H1 (cell line): ENCODE data around the gene ARHGAP15. TPM values are rescaled to one million over a fixed set of nuclear protein-coding genes. Genes with fewer than 3 reads are reported as not detected.

Experiments
- CTCF ChIA-PET: fragments of 300-600 bp; sonication (Branson Sonifier 250); formaldehyde crosslinking; loops from one replicate; lab custom pipeline; 2021; ENCODE audit not compliant: partially characterized antibody; lab: Charles Lee
- POLR2A ChIA-PET: fragments of 300-600 bp; sonication (Branson Sonifier 250); formaldehyde crosslinking; loops from one replicate; lab custom pipeline; 2021; ENCODE audit warnings: inconsistent platforms; ENCODE audit not compliant: partially characterized antibody; lab: Charles Lee
- DNase-seq, 2 experiments: peaks; one replicate each; pipeline versions ENCODE4 v3.0.0 to v3.0.0-alpha.2; 2010 to 2022; ENCODE audit warnings: low spot score in 2 of 2, low read depth in 1 of 2, mixed read lengths in 1 of 2
- FAIRE-seq: peaks from 2 replicates; lab custom pipeline; 2011; peaks lifted over from hg19 to GRCh38; lab: Jason Lieb, UNC
- H2AFZ ChIP-seq: 2 replicates; pipeline ENCODE4 v1.8.1; 2012; ENCODE audit warnings: low read length, inconsistent platforms
- H2AK5ac ChIP-seq: 2 replicates; pipeline ENCODE4 v1.6.1; 2013; ENCODE audit warnings: low read depth, low read length
- H2BK120ac ChIP-seq: replicated peaks from 2 replicates; pipeline ENCODE3; 2013; ENCODE audit warnings: low read depth, low read length, inconsistent platforms
- H2BK12ac ChIP-seq: 2 replicates; pipeline ENCODE4 v1.6.1; 2013; ENCODE audit warnings: low read depth, low read length
- H2BK15ac ChIP-seq: 2 replicates; pipeline ENCODE4 v1.6.1; 2013; ENCODE audit warnings: low read length
- H2BK20ac ChIP-seq: 2 replicates; pipeline ENCODE4 v1.6.1; 2013; ENCODE audit warnings: low read length
- H2BK5ac ChIP-seq: 2 replicates; pipeline ENCODE4 v1.6.1; 2013; ENCODE audit warnings: low read depth, low read length
- H3K14ac ChIP-seq: 2 replicates; pipeline ENCODE4 v1.6.1; 2013; ENCODE audit warnings: inconsistent platforms; ENCODE audit not compliant: insufficient read length
- H3K18ac ChIP-seq: 2 replicates; pipeline ENCODE4 v1.6.1; 2013; ENCODE audit warnings: low read length; ENCODE audit errors: extremely low read depth
- H3K23ac ChIP-seq: 2 replicates; pipeline ENCODE4 v1.6.1; 2013; ENCODE audit warnings: inconsistent platforms; ENCODE audit not compliant: insufficient read length
- H3K23me2 ChIP-seq: 2 replicates; pipeline ENCODE4 v1.6.1; 2013; ENCODE audit warnings: low read depth, low read length
- H3K27ac ChIP-seq: 2 replicates; pipeline ENCODE4 v1.6.1; 2011; ENCODE audit warnings: low read depth, low read length, inconsistent platforms
- H3K27me3 ChIP-seq, 4 experiments: replicated peaks in 1 of 4; 1 replicate in 1 of 4; 2 replicates in 3 of 4; pipeline versions ENCODE4 v1.6.1 to v1.8.1; 2011 to 2013; ENCODE audit warnings: low read length in 3 of 4, mild to moderate bottlenecking in 3 of 4, inconsistent platforms in 2 of 4, mixed read lengths in 2 of 4, moderate library complexity in 1 of 4; ENCODE audit not compliant: control insufficient read depth in 3 of 4, insufficient read depth in 3 of 4; ENCODE audit errors: extremely low read depth in 1 of 4
- H3K36me3 ChIP-seq, 4 experiments: 2 replicates each; pipeline versions ENCODE4 v1.6.1 to v1.8.1; 2011 to 2013; ENCODE audit warnings: mild to moderate bottlenecking in 4 of 4, low read length in 3 of 4, moderate library complexity in 2 of 4, control low read depth in 1 of 4, inconsistent platforms in 1 of 4; ENCODE audit not compliant: insufficient read depth in 4 of 4, control insufficient read depth in 2 of 4
- H3K4ac ChIP-seq: replicated peaks from 2 replicates; pipeline ENCODE3; 2013; ENCODE audit warnings: low read length, low read depth, mixed read lengths, inconsistent platforms; ENCODE audit not compliant: insufficient read length
- H3K4me1 ChIP-seq, 4 experiments: replicated peaks in 1 of 4; 1 replicate in 1 of 4; 2 replicates in 3 of 4; pipeline versions ENCODE4 v1.6.1 to v1.8.1; 2011 to 2013; ENCODE audit warnings: low read length in 3 of 4, inconsistent platforms in 2 of 4, mixed read lengths in 1 of 4; ENCODE audit not compliant: insufficient read depth in 4 of 4, control insufficient read depth in 3 of 4
- H3K4me2 ChIP-seq, 2 experiments: 2 replicates each; pipeline versions ENCODE4 v1.6.1 to v1.8.1; 2011 to 2013; ENCODE audit warnings: low read depth in 2 of 2, low read length in 2 of 2, control low read depth in 1 of 2, inconsistent platforms in 1 of 2, mild to moderate bottlenecking in 1 of 2; ENCODE audit not compliant: insufficient read depth in 1 of 2
- H3K4me3 ChIP-seq, 4 experiments: fragments of 200-600, 300-600 bp in 1 of 4; sonication (generic), shearing (Covaris generic), sonication (Bioruptor Twin) in 1 of 4; 2 replicates each; pipeline versions ENCODE4 v1.5.1 to v1.8.1; 2011 to 2016; ENCODE audit warnings: low read length in 4 of 4, low read depth in 3 of 4, control low read depth in 2 of 4, inconsistent platforms in 2 of 4, mild to moderate bottlenecking in 2 of 4, mixed read lengths in 1 of 4, moderate library complexity in 1 of 4; ENCODE audit not compliant: insufficient read depth in 2 of 4; ENCODE audit errors: extremely low read depth in 1 of 4
- H3K56ac ChIP-seq: replicated peaks from 2 replicates; pipeline ENCODE3; 2013; ENCODE audit warnings: low read depth, mild to moderate bottlenecking, mixed read lengths, low read length, inconsistent platforms; ENCODE audit not compliant: insufficient read length
- H3K79me1 ChIP-seq: 2 replicates; pipeline ENCODE4 v1.6.1; 2013; ENCODE audit warnings: low read depth, low read length, control low read depth
- H3K79me2 ChIP-seq, 2 experiments: 2 replicates each; pipeline versions ENCODE4 v1.6.1 to v1.8.1; 2012 to 2013; ENCODE audit warnings: low read length in 2 of 2, mild to moderate bottlenecking in 2 of 2, inconsistent platforms in 1 of 2; ENCODE audit not compliant: insufficient read depth in 2 of 2, control insufficient read depth in 1 of 2
- H3K9ac ChIP-seq, 4 experiments: replicated peaks in 1 of 4; 1 replicate in 1 of 4; 2 replicates in 3 of 4; pipeline versions ENCODE4 v1.6.1 to v1.8.1; 2011 to 2013; ENCODE audit warnings: low read depth in 3 of 4, low read length in 3 of 4, control low read depth in 2 of 4, mild to moderate bottlenecking in 2 of 4, moderate library complexity in 2 of 4, inconsistent platforms in 1 of 4; ENCODE audit errors: extremely low read depth in 1 of 4
- H3K9me3 ChIP-seq, 2 experiments: 2 replicates each; pipeline versions ENCODE4 v1.6.1 to v1.8.1; 2012 to 2013; ENCODE audit warnings: mild to moderate bottlenecking in 2 of 2, moderate library complexity in 2 of 2, control low read depth in 1 of 2, inconsistent platforms in 1 of 2, low read depth in 1 of 2, low read length in 1 of 2, mixed read lengths in 1 of 2; ENCODE audit not compliant: insufficient read depth in 2 of 2
- H4K20me1 ChIP-seq, 2 experiments: replicated peaks in 1 of 2; 2 replicates each; pipeline versions ENCODE3 to v1.8.1; 2011 to 2013; ENCODE audit warnings: inconsistent platforms in 2 of 2, low read length in 2 of 2, mild to moderate bottlenecking in 1 of 2; ENCODE audit not compliant: insufficient read depth in 2 of 2, control insufficient read depth in 1 of 2
- H4K5ac ChIP-seq: 2 replicates; pipeline ENCODE4 v1.6.1; 2013; ENCODE audit warnings: low read length, low read depth, mixed read lengths, inconsistent platforms; ENCODE audit not compliant: insufficient read length
- H4K8ac ChIP-seq: 2 replicates; pipeline ENCODE4 v1.8.0; 2013; ENCODE audit warnings: mild to moderate bottlenecking, moderate library complexity, low read length, inconsistent platforms; ENCODE audit not compliant: insufficient read depth; ENCODE audit errors: extremely low read depth
- H4K91ac ChIP-seq: replicated peaks from 2 replicates; pipeline ENCODE3; 2013; ENCODE audit warnings: low read length, mixed read lengths, inconsistent platforms; ENCODE audit not compliant: insufficient read length
- CHD1 ChIP-seq: IDR thresholded peaks from 2 replicates; pipeline ENCODE4 v1.6.1; 2012; ENCODE audit warnings: low read depth, low read length, improper control_type of control experiment
- CHD2 ChIP-seq: IDR thresholded peaks from 2 replicates; pipeline ENCODE4 v1.6.1; 2012; ENCODE audit warnings: low read length, improper control_type of control experiment
- RNF2 ChIP-seq: fragments of 200-900, 300-1000 bp; sonication (generic); IDR thresholded peaks from 2 replicates; pipeline ENCODE4 v1.7.1; 2016; ENCODE audit warnings: borderline replicate concordance, low read depth, mild to moderate bottlenecking, antibody characterized with exemption, low read length; ENCODE audit not compliant: poor library complexity, severe bottlenecking; ENCODE audit errors: missing control alignments
- SRF ChIP-seq: IDR thresholded peaks from 2 replicates; pipeline ENCODE4 v1.6.1; 2011; ENCODE audit warnings: mild to moderate bottlenecking, low read depth, low read length, moderate library complexity
- TAF1 ChIP-seq: IDR thresholded peaks from 2 replicates; pipeline ENCODE4 v1.6.1; 2011; ENCODE audit warnings: mild to moderate bottlenecking, low read depth, low read length
- WGBS, 2 experiments: shearing (Covaris generic) in 1 of 2; methylation state at CpG; one replicate each; pipeline versions ENCODE4 v1.1.6 to v1.1.7; 2013 to 2015; ENCODE audit warnings: low lambda C conversion rate in 2 of 2, mixed read lengths in 2 of 2, inconsistent platforms in 1 of 2, low coverage in 1 of 2, missing lambda C conversion rate in 1 of 2; ENCODE audit not compliant: insufficient replicate concordance in 2 of 2, insufficient coverage in 1 of 2, insufficient read length in 1 of 2; ENCODE audit errors: extremely low coverage in 1 of 2, missing lambda C conversion rate in 1 of 2; 5-methylcytosine and 5-hydroxymethylcytosine counted together
- polyA plus RNA-seq, 7 experiments: library from polyadenylated mRNA; depleted of rRNA in 3 of 7; stranded (reverse) in 5 of 7; unstranded in 2 of 7; fragments of >200 nt in 5 of 7; fragments of 200-250 nt in 2 of 7; gene quantifications; 1 replicate in 5 of 7; 2 replicates in 1 of 7; 4 replicates in 1 of 7; pipeline versions ENCODE4 v1.2.1 to v1.2.3, GENCODE V29; 2011 to 2013; ENCODE audit warnings: missing spikeins in 2 of 7, mixed read lengths in 2 of 7
- total RNA-seq: library from RNA; stranded (reverse); fragmentation: NEBNext Ultra II Directional; extraction: Animal tissue kit (Norgen Biotek cat#: 25700); gene quantifications from 2 replicates; pipeline ENCODE4 v1.2.1, GENCODE V29; 2021

The ARHGAP15 gene
- total and polyA plus RNA-seq, 2 of the 8 experiments (the other 6 are each of a cell fraction or from before 2014, with no cell fraction given), result not detected

DNA sequence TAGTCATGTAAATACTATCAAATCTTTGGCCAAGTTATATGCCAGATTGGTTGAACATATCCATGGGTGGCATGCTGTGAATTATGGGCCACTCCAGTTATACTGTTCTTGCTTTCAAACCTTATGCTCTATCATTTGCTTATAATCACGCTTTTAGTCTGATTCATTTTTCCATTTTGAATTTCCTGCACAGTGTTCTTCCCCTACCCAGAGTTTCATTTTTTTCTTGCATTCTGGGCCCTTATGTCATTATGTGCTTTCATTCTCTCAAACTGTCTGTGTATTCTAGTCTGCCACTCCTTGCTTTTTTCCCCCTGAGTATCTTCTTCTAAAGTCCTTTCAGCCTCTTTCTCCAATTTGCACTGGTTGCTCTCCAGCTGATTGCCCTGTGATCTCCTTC lies 364.1 kb downstream of the ARHGAP15 start:
- H2BK15ac ChIP-seq, result no peak overlapping the region
- no peak overlapping the region for H2AFZ ChIP-seq
- H3K36me3 ChIP-seq, result no peaks in the 10 kb centered on the region
- no peak overlapping the region for H2BK120ac ChIP-seq
- no peak overlapping the region for H3K14ac ChIP-seq
- no peak overlapping the region for H3K18ac ChIP-seq
- H3K9me3 ChIP-seq, result no peaks in the 10 kb centered on the region
- H3K23me2 ChIP-seq, result no peaks in the 10 kb centered on the region
- no peak for DNase-seq
- no peak overlapping the region for H4K5ac ChIP-seq
- H3K79me1 ChIP-seq, result no peaks in the 10 kb centered on the region
- no peak for FAIRE-seq
- no peaks in the 10 kb centered on the region for H3K27me3 ChIP-seq
- no peak overlapping the region for H2AK5ac ChIP-seq
- no peak overlapping the region for H2BK20ac ChIP-seq
- no peak overlapping the region for H3K23ac ChIP-seq
- no peak overlapping the region for H3K9ac ChIP-seq
- no peak overlapping the region for H4K91ac ChIP-seq
- no peaks in the 10 kb centered on the region for H3K79me2 ChIP-seq
- ChIA-PET POLR2A (no interaction called here), CTCF (no interaction called here)
- H3K56ac ChIP-seq, result no peak overlapping the region
- no peak overlapping the region for H4K8ac ChIP-seq
- no peak overlapping the region for H2BK12ac ChIP-seq
- no peaks in the 10 kb centered on the region for H3K4me1 ChIP-seq
- no peak overlapping the region for H3K4me2 ChIP-seq
- H4K20me1 ChIP-seq, result no peaks in the 10 kb centered on the region
- TF ChIP-seq CHD1 (no peak), CHD2 (no peak), RNF2 (no peak), SRF (no peak), TAF1 (no peak)
- H3K4ac ChIP-seq, result no peak overlapping the region
- no peak overlapping the region for H3K4me3 ChIP-seq
- H3K27ac ChIP-seq, result no peak overlapping the region
- 94% methylated on average over 1 of the region's 1 CpG; no CpG with 5 or more reads in 1 of the 2 experiments for WGBS, 2 experiments
- H2BK5ac ChIP-seq, result no peak overlapping the region
